Measurements from ENCODE around the gene CRTAC1.

Gene CRTAC1

DNA sequence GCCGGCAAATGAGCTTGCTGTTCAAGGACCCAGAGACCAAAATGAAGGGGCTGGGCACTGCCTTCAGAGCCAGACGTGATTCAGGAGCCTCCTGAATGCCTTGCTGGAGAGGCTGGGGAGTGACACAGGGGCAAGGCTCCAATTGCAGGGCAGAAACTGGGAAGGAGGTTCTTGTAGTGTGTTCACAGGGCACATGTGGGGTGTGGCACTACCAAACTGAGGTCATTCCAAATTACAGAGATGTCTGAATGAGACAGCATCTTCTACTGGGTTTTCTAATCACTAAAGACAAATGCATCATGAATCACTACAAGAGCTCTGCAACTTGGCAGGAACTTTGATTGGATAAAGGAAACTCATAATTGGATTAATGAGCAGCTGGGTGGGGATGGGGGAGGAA is 17.8 kb downstream of the CRTAC1 start:
- H3K9me3 Mint-ChIP-seq = no peaks in the 10 kb centered on the region
- H3K27ac Mint-ChIP-seq = no peak overlapping the region
- H3K27me3 Mint-ChIP-seq = peaks cover 40% of the 10 kb centered on the region
- no peak overlapping the region for H3K4me3 Mint-ChIP-seq
- ATAC-seq = no peak
- H3K4me1 Mint-ChIP-seq = no peaks in the 10 kb centered on the region
- DNase-seq = no peak

DNA sequence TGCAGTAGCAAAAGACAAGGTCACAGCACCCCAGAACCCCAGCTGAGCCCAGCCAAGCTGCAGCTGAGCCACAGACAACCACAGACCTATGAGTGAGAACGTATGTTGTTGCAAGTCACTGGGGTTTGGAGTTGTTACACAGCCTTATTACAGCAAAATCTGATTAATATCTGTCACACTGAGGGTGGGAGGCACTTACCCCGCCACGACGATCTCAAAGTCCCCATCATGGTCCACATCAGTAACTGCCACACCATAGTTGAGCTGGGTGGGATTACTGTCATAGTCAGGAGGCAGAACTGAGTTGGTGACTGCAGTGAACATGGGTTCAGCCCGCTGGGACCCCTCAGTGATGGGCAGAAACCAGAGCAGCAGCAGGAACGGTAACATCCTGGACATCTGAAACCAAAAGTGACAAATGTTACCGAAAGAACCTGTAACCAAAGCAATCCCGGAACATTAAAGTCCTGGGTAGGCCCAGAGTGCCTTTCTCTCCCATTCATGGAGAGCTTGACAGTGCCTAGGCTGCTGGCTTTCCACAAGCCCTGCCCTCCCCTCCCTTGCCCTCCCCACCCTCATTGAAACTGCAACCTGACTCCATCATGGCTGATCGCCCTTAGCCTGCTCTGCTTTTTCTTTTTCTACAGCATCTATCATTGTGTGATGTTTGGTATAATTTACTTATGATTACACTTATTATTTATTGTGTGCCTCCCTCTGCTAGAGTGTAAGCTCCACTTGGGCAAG is 19.3 kb downstream of the CRTAC1 start:
- peaks cover 6% of the 10 kb centered on the region for H3K4me1 Mint-ChIP-seq
- DNase-seq = no peak
- ATAC-seq = no peak
- no peak overlapping the region for H3K27ac Mint-ChIP-seq
- no peak overlapping the region for H3K4me3 Mint-ChIP-seq
- peaks cover 46% of the 10 kb centered on the region for H3K27me3 Mint-ChIP-seq
- H3K9me3 Mint-ChIP-seq = no peaks in the 10 kb centered on the region

DNA sequence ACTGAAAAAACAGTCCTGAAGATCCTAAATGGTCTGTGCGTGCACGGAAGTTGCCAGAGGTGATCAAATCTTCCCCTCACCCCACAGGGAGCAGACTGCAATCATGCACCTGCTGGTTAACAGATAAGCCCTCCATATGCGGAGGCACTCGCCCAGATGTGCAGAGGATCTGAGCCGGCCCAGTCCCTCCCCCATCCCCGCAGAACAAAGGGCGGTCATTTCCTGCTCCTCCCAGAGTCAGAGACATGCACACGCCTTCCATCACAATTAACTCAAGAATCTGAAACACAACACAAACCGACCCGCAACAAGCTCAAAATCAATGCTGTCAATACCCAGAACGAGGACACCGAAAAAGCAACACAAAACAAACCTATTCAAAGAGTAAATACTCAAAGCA is 24.2 kb downstream of the CRTAC1 start:
- H3K4me3 Mint-ChIP-seq = no peak overlapping the region
- DNase-seq (no peak), ATAC-seq (no peak)
- no peak overlapping the region for H3K27ac Mint-ChIP-seq
- no peaks in the 10 kb centered on the region for H3K9me3 Mint-ChIP-seq
- H3K27me3 Mint-ChIP-seq = peaks cover 16% of the 10 kb centered on the region
- peaks cover 6% of the 10 kb centered on the region for H3K4me1 Mint-ChIP-seq

DNA sequence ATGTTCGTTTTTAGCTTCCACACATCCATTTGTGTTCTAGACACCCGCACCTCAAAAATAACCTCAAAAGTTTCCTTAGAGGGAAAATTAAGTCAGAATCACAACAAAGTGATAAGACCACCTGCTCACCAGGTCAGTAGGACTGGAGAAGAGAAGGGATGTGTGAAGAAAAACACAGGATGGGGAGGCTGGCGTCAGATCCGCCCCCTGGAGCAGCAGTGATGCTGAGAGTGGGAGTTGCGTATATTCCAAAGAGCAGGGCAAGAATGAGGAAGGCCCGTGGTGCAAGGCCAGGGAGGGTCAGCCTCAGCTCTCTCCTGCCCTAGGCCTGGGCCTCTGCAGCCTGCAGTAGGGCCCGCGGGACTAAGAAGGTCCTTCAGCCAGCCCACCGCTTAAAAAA is 28.7 kb downstream of the CRTAC1 start:
- peaks cover 6% of the 10 kb centered on the region for H3K4me1 Mint-ChIP-seq
- H3K27ac Mint-ChIP-seq = no peak overlapping the region
- DNase-seq (no peak), ATAC-seq (no peak)
- H3K9me3 Mint-ChIP-seq = peaks cover 4 to 10% of the 10 kb centered on the region in 2 donors
- peaks cover 8% of the 10 kb centered on the region for H3K27me3 Mint-ChIP-seq
- H3K4me3 Mint-ChIP-seq = no peak overlapping the region

DNA sequence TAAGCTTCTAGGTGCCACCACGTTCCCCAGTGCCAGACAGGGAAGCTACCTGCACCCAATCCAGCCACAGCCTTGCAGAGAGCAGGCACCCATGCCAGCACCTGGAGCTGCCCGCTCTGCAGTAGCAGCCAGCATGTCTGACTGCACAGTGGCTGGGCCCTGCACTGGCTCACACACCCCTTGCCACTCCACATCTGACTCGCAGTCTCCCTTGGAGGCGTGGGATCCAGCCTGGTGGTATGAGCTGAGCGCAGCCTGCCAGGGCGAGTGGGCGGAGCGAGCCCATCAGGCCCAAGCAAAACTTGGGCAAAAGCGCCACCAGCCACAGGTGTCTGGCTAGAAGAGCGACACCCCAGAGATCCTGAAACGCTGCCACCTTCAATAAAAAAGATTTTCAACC is 30.1 kb downstream of the CRTAC1 start:
- Mint-ChIP-seq H3K4me3 (no peak overlapping the region), H3K9me3 (peaks cover 4 to 10% of the 10 kb centered on the region in 2 donors), H3K27me3 (peaks cover 2% of the 10 kb centered on the region), H3K27ac (no peak overlapping the region), H3K4me1 (no peaks in the 10 kb centered on the region)
- no peak for ATAC-seq
- no peak for DNase-seq

DNA sequence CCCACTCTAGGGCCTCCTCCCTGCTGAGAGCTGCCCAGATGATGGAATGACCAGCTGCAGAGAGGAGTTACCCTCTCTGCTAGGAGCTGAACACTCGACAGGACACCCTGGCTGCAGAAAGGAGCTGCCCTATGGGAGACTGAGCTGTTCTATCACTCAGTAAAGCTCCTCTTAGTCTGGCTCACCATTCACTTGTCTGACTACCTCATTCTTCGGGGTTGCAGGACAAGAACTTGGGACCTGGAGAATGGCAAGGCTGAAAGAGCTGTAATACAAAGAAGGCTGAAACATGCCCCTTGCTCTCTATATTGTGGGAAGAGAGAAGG is 30.5 kb downstream of the CRTAC1 start:
- no peak overlapping the region for H3K27ac Mint-ChIP-seq
- ATAC-seq (no peak), DNase-seq (no peak)
- no peak overlapping the region for H3K4me3 Mint-ChIP-seq
- H3K4me1 Mint-ChIP-seq = no peaks in the 10 kb centered on the region
- H3K27me3 Mint-ChIP-seq = peaks cover 7% of the 10 kb centered on the region
- peaks cover 4 to 10% of the 10 kb centered on the region in 2 donors for H3K9me3 Mint-ChIP-seq

DNA sequence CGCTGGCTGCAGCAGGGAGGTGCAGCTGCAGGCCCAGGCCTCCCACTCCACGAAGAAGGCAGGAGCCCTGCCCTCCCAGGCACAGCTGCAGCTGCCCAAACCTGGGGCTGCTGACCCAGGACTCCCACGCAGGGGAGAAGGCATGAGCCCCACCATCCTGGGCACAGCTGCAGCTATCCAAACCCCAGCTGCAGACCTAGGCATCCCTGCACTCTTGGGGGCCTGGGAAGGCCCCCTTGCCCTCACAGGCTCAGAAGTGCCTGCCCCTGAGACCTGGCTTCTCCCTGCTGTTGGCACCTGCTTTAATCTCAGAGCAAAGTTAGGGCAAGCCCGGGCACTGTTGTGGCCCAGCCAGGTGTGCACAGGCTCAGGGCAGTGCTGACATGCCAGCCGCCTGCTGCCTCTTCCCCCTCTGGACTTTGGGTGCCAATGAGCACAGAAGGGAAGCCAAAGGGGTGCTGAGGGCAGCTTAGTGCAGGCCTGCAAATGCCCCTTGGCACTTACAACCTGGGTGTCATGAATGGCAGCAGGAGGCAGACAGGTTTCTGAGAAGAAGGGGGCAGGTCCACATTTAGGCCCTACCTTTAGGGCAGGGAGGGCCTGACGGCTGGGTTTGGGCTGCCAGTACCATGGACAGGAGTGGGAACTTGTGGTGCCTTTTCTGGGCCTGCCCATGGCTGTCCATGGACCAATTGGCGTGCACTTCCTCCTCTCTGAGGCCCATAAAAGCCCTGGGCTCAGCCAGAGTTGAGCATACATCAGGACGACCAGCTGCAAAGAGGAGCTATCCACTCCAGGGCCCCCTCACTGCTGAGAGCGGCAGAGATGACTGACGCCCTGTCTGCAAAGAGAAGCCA is 31.1 kb downstream of the CRTAC1 start:
- no peak for ATAC-seq
- H3K27me3 Mint-ChIP-seq = peaks cover 13% of the 10 kb centered on the region
- H3K4me1 Mint-ChIP-seq = no peaks in the 10 kb centered on the region
- no peak overlapping the region for H3K27ac Mint-ChIP-seq
- no peak for DNase-seq
- peaks cover 4 to 10% of the 10 kb centered on the region in 2 donors for H3K9me3 Mint-ChIP-seq
- no peak overlapping the region for H3K4me3 Mint-ChIP-seq

DNA sequence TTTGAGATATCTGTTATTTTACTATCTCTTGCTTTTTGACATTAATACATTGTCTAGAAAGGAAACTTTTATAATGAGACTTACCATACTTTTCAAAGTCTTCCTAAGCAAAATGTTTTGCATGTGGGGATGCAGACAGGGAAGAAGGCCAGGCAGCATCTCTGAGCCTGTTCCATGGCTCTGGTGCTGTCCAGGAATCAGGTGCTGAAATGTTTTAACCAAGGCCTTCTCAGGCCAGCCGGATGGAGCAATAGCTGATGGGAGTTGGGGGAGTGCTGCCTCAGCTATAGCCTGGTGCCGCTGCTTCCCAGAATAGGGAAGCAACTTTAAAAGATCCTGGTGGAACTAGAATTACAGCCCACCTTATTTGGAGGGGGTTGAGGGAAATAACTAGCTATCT is 38.5 kb downstream of the CRTAC1 start:
- Mint-ChIP-seq H3K4me3 (no peak overlapping the region), H3K27ac (no peak overlapping the region), H3K4me1 (no peaks in the 10 kb centered on the region), H3K27me3 (peaks cover 41% of the 10 kb centered on the region), H3K9me3 (no peaks in the 10 kb centered on the region)
- ATAC-seq (no peak), DNase-seq (no peak)

DNA sequence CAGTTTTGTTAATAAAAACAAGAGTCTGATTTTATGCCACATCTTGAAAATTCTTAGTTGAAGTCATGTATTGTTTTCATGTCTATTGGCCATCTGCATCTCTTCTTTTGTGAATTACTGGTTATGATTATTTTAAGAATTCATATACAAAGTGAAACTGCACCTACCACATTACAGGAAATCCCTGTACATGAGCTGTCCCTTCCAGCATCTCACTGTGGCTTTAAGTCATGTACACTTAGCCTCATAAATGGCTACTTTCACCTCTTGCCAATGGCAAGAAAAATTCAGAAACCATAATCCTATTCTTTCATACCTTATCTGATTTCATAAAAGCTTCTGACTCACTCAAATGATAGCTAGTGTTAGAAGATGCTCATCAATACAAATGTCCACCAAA is 48.6 kb downstream of the CRTAC1 start:
- Mint-ChIP-seq H3K27me3 (peaks cover 83% of the 10 kb centered on the region), H3K9me3 (no peaks in the 10 kb centered on the region), H3K4me1 (no peaks in the 10 kb centered on the region), H3K4me3 (no peak overlapping the region), H3K27ac (no peak overlapping the region)
- DNase-seq (no peak), ATAC-seq (peak; percentile 69)

DNA sequence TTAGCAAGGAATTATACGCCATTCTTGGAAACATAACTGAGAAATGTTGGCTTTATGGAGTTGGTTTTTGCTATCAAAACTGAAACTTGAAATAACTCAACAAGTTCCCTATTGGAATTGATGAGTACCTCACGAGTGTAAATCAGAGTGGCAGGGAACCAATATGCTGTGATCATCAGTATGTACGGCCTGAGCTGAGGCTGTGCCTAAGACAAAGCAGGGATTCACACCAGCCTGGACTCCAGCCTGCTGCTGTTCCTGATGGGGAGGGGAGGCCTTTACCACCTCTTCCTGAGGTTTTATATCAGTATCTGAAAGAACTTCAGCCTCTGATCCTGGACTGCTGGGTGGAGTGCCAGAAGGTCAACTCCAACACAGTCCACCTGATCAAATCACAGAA is 52.7 kb downstream of the CRTAC1 start:
- DNase-seq = no peak
- no peaks in the 10 kb centered on the region for H3K4me1 Mint-ChIP-seq
- H3K27me3 Mint-ChIP-seq = peaks cover 87% of the 10 kb centered on the region
- no peaks in the 10 kb centered on the region for H3K9me3 Mint-ChIP-seq
- no peak for ATAC-seq
- H3K27ac Mint-ChIP-seq = no peak overlapping the region
- H3K4me3 Mint-ChIP-seq = no peak overlapping the region

DNA sequence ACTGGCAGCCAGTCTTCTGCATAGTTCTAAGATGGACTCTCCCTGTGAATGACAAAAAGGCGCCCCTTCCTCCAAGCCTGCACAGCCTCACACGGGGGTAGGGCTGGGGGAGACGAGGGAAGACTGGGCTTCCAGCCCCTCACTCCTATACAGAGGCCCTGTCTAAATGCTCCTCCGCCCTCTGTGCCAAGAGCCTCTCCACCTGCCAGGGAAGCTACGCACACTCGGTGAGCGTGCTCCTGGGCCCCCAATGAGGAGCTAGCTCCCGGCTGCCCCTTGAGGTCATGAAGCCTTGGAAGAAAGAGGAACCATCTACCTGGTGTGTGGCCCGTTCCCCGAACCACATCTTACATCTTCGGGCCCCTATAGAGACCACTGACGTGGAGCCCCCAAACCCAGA is 54.8 kb downstream of the CRTAC1 start:
- peaks cover 85% of the 10 kb centered on the region for H3K27me3 Mint-ChIP-seq
- DNase-seq (no peak), ATAC-seq (no peak)
- no peak overlapping the region for H3K4me3 Mint-ChIP-seq
- no peak overlapping the region for H3K27ac Mint-ChIP-seq
- no peaks in the 10 kb centered on the region for H3K9me3 Mint-ChIP-seq
- H3K4me1 Mint-ChIP-seq = no peaks in the 10 kb centered on the region

DNA sequence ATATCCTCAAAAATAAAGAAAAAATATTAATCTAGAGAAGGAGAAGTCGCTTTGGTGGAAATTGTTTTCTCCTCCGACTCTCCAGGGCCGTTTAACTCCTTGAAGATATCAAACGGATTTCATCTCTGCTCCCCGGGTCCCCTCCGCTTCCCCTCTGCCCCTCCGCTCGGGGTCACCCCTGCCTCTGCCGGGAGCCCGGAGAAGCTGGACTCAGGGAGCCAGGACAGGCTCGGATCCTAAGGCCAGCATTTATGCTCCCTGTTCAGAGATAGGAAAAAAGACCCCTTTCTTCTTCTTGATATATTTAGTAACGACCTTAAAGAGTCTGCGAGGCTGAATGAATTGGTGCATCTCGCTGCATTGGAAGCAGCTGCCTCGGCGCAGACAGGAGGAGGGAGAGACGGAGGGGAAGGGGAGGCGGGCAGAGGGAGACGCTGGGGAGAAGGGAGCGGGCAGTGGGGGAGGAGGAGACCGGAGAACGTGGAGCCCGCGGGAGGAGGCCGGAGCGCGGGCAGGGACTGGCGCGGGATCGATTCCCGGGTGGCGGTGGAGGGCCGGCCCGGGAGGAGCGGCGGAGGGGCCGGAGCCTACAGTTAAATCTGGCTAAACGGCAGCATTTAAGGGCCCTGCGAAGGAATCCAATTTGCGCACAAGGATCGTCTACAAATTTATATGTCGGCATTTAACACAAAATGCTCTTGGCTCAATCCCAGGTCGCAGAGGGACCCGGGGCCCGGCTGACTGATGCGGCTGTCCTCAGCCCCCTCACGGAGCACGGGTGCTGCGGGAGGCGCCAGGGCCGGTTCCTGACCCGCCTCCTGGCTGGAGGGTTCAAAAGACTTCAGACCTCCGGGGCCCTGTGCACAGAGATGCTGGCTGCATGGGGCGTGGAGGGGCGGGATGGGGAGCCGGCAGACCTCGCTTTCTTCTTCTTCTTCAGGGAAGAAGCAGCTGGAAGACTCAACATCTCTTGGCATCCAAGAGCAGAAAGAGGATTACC is 55.6 kb downstream of the CRTAC1 start:
- Mint-ChIP-seq H3K9me3 (no peaks in the 10 kb centered on the region), H3K27ac (no peak overlapping the region), H3K27me3 (peaks cover 85% of the 10 kb centered on the region), H3K4me3 (no peak overlapping the region), H3K4me1 (no peaks in the 10 kb centered on the region)
- no peak for DNase-seq
- ATAC-seq = no peak

DNA sequence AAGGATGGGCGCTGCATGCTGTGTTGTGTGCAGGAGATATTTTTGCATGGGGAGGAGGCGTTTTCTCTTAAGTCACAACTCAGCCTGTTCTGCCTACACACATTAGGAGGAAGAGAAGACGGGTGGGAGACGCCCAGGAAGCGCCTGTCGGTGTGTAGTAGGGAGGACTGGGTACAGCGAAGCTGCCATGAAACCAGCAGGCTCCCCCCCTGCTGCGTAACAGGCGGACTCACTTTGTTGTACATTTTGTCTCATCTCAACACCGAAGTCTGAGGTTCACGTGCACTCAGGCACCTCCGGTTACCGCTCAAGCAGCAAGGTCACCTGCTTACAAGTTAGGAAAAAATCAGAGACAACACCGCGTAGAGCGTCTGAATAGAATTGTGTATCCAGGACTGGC is 56.3 kb downstream of the CRTAC1 start:
- Mint-ChIP-seq H3K27ac (no peak overlapping the region), H3K9me3 (no peaks in the 10 kb centered on the region), H3K4me3 (no peak overlapping the region), H3K4me1 (no peaks in the 10 kb centered on the region), H3K27me3 (peaks cover 85% of the 10 kb centered on the region)
- no peak for DNase-seq
- no peak for ATAC-seq

DNA sequence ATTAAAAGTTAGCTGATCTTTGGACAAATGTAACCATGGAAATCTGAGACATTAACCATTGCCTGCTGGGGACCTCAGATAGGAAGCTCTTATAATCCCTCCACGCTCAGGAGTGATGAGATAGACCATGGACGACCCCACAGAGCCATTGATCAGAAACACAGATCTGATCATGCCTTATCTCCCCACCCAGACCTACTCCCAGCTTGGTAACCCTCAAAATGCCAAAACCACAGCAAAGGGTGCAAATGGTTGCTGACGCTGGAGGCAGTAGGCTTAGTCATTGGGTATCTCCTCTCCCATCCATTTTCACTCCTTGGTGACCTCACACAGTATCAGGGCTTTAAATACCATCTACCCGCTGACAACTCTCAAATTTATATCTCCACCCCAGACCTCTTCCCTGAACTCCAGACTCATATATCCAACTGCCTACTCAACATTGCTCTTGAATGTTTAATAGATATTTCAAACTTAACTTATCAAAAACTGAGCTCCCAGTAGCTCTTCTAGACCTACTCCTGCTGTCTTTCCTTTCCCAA is 60.8 kb downstream of the CRTAC1 start:
- ATAC-seq (no peak), DNase-seq (no peak)
- H3K4me3 Mint-ChIP-seq = no peak overlapping the region
- H3K9me3 Mint-ChIP-seq = no peaks in the 10 kb centered on the region
- H3K27me3 Mint-ChIP-seq = peaks cover 73% of the 10 kb centered on the region
- no peaks in the 10 kb centered on the region for H3K4me1 Mint-ChIP-seq
- no peak overlapping the region for H3K27ac Mint-ChIP-seq

DNA sequence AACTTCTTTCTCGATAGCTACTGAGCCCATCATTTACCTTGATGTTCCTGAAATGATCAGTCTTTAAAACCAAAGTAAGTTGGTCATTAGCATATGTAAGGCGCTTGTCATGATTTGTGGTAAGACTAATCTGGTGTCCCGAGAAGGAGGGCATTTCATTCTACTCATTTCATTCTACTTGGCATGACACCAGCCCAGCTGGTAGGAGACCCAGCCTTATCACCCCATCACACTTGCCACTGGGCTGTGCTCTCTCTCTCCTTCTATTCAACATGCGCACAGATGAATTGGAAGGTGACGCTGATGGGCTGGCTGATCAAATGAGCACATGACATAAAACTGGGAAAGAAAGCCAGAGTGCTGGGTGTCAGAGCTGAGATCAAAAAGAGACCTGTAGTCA is 65.7 kb downstream of the CRTAC1 start:
- Mint-ChIP-seq H3K27me3 (peaks cover 57% of the 10 kb centered on the region), H3K27ac (no peak overlapping the region), H3K9me3 (no peaks in the 10 kb centered on the region), H3K4me3 (no peak overlapping the region), H3K4me1 (no peaks in the 10 kb centered on the region)
- DNase-seq (no peak), ATAC-seq (no peak)
